A673 (cell line): ENCODE data around the gene FCN2.

ENCODE experiments used
- EZH2 ChIP-seq: fragments of 200-600 bp; sonication (generic); IDR thresholded peaks from 2 replicates; pipeline ENCODE4 v1.6.1; 2017; ENCODE audit warnings: borderline replicate concordance, low read depth, mild to moderate bottlenecking, mixed read lengths, antibody characterized with exemption, low read length; ENCODE audit not compliant: poor library complexity, severe bottlenecking
- TF ChIP-seq, protein P1 (sequence below): fragments of 300-800, 200-600 bp; sonication (generic); conservative IDR thresholded peaks from 2 replicates; pipeline ENCODE4 v1.5.1; 2017; ENCODE audit warnings: low read depth, mild to moderate bottlenecking, antibody characterized with exemption, low read length, moderate library complexity, mixed read lengths

DNA sequence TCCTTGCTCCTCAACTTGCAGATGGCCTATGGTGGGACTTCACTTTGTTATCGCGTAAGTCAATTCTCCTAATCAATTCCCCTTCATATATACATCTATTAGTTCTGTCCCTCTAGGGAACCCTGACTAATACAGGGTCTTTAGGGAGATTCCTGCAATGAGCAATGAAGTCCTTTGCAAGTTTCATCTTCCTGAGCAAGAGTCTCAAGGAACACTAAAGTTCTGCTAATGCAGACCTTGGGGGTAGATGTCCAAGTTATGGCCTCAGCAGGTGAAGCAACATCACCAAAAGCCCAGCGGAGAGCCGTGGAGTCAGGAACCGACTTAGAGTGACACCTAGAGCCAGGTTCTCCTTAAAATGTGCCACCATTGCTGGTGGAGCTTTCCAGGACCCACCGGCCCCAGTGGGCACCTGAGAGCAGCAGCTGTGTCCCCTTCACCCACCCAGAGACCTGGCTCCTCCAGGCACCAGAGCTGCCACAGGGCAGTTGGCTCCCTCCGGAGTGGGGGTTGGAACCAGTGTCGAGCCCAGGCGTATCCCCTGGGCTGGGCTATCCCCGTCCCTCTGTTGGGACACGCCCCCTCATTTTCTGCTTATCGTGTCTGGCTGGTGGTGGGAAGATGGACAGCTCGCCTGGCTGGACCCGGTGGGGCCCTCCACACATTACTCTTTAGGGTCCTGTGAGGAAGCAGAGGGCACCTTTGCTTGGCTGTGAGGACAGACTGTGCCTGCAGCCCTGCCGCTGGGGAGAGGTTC lies 48.0 kb downstream of the FCN2 start:
- TF ChIP-seq, protein P1, sequence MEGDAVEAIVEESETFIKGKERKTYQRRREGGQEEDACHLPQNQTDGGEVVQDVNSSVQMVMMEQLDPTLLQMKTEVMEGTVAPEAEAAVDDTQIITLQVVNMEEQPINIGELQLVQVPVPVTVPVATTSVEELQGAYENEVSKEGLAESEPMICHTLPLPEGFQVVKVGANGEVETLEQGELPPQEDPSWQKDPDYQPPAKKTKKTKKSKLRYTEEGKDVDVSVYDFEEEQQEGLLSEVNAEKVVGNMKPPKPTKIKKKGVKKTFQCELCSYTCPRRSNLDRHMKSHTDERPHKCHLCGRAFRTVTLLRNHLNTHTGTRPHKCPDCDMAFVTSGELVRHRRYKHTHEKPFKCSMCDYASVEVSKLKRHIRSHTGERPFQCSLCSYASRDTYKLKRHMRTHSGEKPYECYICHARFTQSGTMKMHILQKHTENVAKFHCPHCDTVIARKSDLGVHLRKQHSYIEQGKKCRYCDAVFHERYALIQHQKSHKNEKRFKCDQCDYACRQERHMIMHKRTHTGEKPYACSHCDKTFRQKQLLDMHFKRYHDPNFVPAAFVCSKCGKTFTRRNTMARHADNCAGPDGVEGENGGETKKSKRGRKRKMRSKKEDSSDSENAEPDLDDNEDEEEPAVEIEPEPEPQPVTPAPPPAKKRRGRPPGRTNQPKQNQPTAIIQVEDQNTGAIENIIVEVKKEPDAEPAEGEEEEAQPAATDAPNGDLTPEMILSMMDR: no peak
- no peak for TF ChIP-seq EZH2
